HG03457 (cell line): ENCODE measurements around the gene PPP1R13B.

Experiments used
- ATAC-seq: cut with Tn5 transposase; IDR thresholded peaks from one replicate; pipeline ENCODE4 v1.9.1; 2021; ENCODE audit warnings: moderate number of reproducible peaks; ENCODE audit not compliant: unreplicated experiment

PPP1R13B gene

GRCh38 chr14:103836976-103837725, 10.2 kb downstream of the PPP1R13B start:
- ATAC-seq: no peak

GRCh38 chr14:103834956-103835355, 12.4 kb downstream of the PPP1R13B start:
- ATAC-seq: no peak

- ATAC-seq: no peak
Measured at GRCh38 chr14:103833711-103834110, 13.7 kb downstream of the PPP1R13B start.

GRCh38 chr14:103832046-103832445, 15.3 kb downstream of the PPP1R13B start:
- no peak for ATAC-seq

GRCh38 chr14:103830511-103831270, 16.7 kb downstream of the PPP1R13B start:
- no peak for ATAC-seq

- ATAC-seq: no peak
Measured at GRCh38 chr14:103828315-103828967, 18.9 kb downstream of the PPP1R13B start.

GRCh38 chr14:103825101-103825500, 22.3 kb downstream of the PPP1R13B start:
- ATAC-seq: no peak

DNA sequence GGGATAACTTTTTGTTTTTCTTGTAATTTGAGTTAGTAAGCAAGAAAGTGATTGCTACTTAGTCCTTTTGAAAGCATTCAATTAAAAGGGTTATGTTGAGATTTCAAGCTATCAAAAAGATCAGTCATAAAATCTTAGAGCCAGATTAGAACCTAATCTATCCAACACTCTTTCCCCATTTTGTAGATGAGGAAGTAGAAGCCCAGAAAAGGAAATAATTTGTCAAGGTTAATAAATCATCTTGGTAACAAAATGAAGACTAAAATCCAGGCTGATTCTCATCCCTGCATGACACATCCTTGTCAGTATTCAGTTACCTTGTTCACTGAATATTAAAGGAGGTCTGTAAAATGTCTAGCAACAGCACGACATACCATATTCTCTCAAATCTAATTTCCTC, 26.5 kb downstream of the PPP1R13B start:
- ATAC-seq: no peak

GRCh38 chr14:103820382-103820781, 27.0 kb downstream of the PPP1R13B start:
- no peak for ATAC-seq

DNA sequence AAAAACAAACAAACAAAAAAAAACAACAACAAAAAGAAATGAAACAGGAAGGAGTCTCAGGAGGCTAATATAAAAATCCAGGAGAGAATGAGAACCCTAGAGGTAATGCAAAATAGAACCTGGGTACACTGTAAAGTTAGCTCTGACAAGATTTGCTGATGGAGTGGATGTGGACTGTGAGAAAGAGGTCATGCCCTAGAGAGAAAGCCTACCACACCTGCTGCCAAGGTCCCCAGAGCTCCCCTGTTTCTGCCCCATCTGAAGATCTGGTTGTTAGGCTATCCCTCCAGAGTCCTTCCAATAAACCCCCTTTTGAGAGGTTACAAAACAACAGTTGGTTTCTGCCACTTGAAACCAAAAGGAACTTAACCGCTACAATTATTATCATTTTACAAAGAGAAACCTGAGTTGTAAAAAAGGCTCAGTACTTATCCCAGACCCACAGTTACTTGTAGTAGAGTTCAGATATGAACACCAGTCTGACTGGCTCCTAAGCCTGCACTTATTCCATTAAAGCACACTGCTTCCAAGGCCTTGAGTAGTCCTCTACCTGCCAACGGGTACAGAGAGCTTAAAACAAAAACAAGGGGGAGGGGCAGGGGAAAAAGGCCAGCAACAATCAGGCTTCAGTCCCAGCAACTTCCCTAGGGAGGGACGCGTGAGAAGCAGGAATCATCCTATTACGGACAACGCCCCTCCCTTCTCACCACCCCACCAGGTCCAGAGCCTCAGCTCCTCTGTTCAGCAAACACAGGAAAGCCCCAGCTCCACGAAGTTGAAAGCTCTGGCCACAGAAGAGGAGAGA, 27.7 kb downstream of the PPP1R13B start:
- no peak for ATAC-seq

GRCh38 chr14:103818870-103819269, 28.5 kb downstream of the PPP1R13B start:
- ATAC-seq: no peak

- ATAC-seq: no peak
Measured at GRCh38 chr14:103818422-103818821, 29.0 kb downstream of the PPP1R13B start.

DNA sequence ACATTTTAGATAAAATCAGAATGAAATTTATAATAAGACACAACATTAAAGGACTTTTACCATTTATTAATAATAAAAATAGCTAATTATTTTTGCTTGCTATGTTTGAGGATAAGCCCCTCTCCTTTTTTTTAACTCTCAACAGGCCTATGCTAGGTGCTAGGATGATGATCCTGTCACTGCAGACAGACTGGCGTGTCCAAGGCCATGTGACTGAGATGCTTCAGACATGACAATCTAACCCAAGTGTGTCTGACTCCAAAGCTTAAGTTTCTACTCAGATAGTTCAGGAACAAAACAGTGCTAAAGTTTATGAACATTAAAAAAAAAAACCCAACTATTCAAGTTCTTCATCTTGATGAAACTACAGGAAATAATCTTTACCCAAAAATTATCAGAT, 29.8 kb downstream of the PPP1R13B start:
- ATAC-seq: no peak

DNA sequence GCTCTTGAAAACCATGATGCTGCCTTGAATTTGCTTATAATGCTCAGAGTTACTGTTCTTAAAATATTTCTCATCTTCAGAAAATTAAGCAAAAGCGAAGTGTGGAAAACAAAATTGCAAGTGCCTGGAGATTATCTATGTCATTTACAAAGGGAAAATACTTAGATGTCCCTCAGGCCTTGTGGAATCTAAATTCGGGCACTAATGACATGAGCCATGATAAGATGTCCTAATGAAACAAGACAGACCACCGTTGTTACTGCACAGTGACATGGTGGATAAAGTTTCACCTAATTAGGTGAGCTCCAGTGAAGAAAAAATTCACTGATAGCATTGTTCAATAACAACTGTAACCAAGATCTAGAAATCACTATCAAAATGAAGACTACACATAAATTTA, 30.4 kb downstream of the PPP1R13B start:
- no peak for ATAC-seq

DNA sequence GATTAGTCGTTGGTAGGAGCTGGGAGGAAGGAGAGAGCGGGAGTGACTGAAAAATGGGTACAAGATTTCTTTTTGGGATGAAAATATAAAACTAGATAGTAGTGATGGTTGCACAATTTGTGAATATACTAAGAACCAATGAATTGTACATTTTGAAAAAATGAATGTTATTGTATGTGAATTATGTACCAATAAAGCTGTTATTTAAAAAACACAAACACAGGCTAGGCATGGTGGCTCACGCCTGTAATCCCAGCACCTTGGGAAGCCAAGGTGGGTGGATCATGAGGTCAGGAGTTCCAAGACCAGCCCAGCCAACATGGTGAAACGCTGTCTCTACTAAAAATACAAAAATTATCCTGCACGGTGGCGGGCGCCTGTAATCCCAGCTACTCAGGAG, 32.1 kb downstream of the PPP1R13B start:
- no peak for ATAC-seq

DNA sequence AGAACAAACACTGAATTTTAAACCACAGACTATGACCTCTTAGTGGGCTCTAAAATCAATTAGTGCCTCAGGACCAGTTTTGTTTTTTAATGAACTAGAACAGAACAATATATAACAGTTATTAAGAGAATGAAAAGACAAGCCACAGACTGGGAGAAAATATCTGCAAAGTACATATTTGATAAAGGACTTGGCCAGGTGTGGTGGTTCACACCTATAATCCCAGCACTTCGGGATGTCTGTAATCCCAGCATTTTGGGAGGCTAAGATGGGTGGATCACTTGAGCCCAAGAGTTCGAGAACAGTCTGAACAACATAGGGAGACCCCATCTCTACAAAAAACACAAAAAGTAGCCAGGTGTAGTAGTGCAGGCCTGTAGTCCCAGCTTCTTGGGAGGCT, 36.2 kb downstream of the PPP1R13B start:
- ATAC-seq: no peak

DNA sequence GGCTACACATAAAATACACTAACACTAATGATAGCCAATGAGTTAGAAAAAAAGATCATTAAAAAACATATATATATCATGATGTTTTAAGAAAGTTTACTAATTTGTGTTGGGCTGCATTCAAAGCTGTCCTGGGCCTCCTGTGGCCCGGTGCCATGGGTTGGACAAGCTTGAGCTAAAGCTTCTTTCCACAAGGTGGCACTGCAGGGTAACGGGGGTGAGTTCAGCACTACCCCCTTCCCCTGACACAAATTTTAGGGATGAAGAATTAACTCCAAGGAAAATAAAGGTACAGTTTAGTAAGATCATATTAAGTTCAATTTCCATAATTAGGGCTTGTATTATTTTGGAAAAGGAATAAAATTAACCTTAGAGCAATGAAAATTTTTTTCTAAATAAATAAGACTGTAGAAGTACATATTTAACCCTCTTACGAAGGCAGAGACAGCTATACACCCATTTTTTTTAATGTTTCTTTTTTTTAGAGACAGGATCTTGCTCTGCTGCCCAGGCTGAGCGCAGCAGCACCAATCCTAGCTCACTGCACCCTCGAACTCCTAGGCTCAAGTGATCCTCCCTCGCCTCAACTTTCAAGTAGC, 38.9 kb downstream of the PPP1R13B start:
- ATAC-seq: no peak

- ATAC-seq: no peak
Measured at GRCh38 chr14:103806805-103807204, 40.6 kb downstream of the PPP1R13B start.

- no peak for ATAC-seq
Measured at GRCh38 chr14:103805708-103806107, 41.7 kb downstream of the PPP1R13B start.

DNA sequence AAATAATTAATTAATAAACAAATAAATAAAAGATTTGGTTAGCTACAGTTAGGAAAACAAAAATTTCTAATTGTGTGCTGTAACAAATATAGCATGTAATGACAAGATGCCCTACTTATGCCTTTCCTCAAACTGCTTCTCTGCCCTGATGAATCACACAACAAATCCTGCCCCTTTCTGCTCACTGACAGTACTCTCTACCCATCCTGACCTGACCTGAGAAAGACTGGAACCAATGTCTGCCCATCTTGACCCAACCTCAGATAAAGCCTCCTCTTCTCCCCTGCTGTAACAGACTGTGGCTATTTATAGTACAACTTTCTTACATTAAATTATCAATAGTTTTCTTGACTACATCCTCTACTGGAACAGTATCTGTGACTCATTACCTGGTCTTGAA, 43.7 kb downstream of the PPP1R13B start:
- ATAC-seq: no peak

DNA sequence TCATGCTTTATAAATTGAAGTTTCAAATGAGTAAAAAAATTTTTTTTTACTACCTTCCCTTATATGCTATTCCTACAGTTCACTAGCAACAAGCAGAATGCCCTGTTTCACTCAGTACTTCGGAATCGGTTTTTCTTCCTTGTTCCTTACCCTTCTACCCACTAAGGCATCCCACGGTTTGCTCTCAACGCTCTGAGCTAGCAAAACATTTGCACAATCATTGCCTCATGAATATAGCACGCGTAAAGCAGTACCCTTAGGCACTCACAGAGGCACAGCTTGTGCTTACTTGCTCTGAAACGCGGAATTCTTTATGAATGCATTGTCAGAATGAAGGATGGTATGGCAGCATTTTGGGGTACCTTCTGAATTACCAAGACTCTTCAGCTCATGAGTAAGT, 45.0 kb downstream of the PPP1R13B start:
- ATAC-seq: no peak
